ENCODE results near the gene PDE7B.

Gene PDE7B

GRCh38 chr6:135830452-135830881 is 21.0 kb upstream of the PDE7B start:
- no peak for DNase-seq (ENCODE audit: low read depth in 1 of 2, low spot score in 1 of 2)
- Histone ChIP-seq H3K4me3 (replicated peaks; ENCODE audit: insufficient read depth, low read length) (no peak overlapping the region), H3K27me3 (ENCODE audit: insufficient read depth, poor library complexity, severe bottlenecking) (no peaks in the 10 kb centered on the region), H3K27ac (replicated peaks) (no peak overlapping the region)
- TF ChIP-seq SPI1 (IDR thresholded peaks at IDR 0.05; ENCODE audit: borderline replicate concordance, low read depth) (no peak), REST (IDR thresholded peaks at IDR 0.05; ENCODE audit: insufficient replicate concordance, low read depth) (no peak), GABPA (IDR thresholded peaks at IDR 0.05; ENCODE audit: low read depth) (no peak), POLR2AphosphoS5 (IDR thresholded peaks at IDR 0.05; ENCODE audit: low read depth) (no peak), CTCF (IDR thresholded peaks at IDR 0.05; ENCODE audit: insufficient read depth, low read length) (no peak)

DNA sequence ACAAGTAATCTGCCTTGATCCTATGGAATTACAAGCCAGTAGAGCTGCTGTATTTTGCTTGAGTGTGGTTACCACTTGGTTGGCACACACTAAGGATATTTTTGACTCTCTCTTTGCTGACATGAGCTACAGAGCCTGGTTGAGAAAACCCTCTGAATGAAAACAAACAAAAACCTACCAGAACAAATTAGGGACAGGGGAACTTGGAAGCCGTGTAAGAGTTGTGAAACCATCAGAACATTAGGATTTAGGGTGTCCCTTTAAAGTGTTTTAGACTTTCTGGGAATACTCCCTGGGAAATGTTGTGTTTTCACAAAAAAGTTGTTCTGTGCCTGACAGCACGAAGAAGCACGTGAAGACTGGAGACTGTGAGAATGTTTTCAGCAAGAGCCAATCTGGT is 20.5 kb upstream of the PDE7B start:
- DNase-seq (ENCODE audit: low read depth in 1 of 2, low spot score in 1 of 2): no peak
- Histone ChIP-seq H3K27me3 (ENCODE audit: insufficient read depth, poor library complexity, severe bottlenecking) (no peaks in the 10 kb centered on the region), H3K27ac (replicated peaks) (no peak overlapping the region), H3K4me3 (replicated peaks; ENCODE audit: insufficient read depth, low read length) (no peak overlapping the region)
- TF ChIP-seq SPI1 (IDR thresholded peaks at IDR 0.05; ENCODE audit: borderline replicate concordance, low read depth) (no peak), REST (IDR thresholded peaks at IDR 0.05; ENCODE audit: insufficient replicate concordance, low read depth) (no peak), CTCF (IDR thresholded peaks at IDR 0.05; ENCODE audit: insufficient read depth, low read length) (no peak), GABPA (IDR thresholded peaks at IDR 0.05; ENCODE audit: low read depth) (no peak), POLR2AphosphoS5 (IDR thresholded peaks at IDR 0.05; ENCODE audit: low read depth) (no peak)

DNA sequence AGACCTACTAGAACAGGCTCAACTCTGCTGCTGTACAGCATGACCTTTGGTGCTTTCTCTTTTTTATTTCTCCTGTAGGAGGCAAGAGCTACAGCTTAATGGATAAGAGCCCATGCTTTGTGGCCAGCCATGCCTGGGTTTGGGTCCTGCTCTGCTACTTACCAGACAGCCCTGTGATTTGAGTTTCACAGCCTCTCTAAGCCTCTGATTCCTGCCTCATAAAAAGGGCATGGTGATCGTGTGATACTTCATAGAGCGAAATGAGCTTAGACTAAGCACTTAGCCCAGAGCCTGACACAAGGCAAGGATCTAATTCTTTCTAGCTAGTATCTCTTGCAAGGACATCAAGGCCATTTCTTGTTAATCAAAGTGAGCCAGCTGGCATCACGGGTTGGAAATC is 19.3 kb upstream of the PDE7B start:
- DNase-seq (ENCODE audit: low read depth in 1 of 2, low spot score in 1 of 2): no peak
- Histone ChIP-seq H3K27me3 (ENCODE audit: insufficient read depth, poor library complexity, severe bottlenecking) (no peaks in the 10 kb centered on the region), H3K27ac (replicated peaks) (no peak overlapping the region), H3K4me3 (replicated peaks; ENCODE audit: insufficient read depth, low read length) (no peak overlapping the region)
- TF ChIP-seq POLR2AphosphoS5 (IDR thresholded peaks at IDR 0.05; ENCODE audit: low read depth) (no peak), GABPA (IDR thresholded peaks at IDR 0.05; ENCODE audit: low read depth) (no peak), REST (IDR thresholded peaks at IDR 0.05; ENCODE audit: insufficient replicate concordance, low read depth) (no peak), SPI1 (IDR thresholded peaks at IDR 0.05; ENCODE audit: borderline replicate concordance, low read depth) (no peak), CTCF (IDR thresholded peaks at IDR 0.05; ENCODE audit: insufficient read depth, low read length) (no peak)
